ENCODE data around the gene IGF1R. TPM values are rescaled to one million over a fixed set of nuclear protein-coding genes. Genes with fewer than 3 reads are reported as not detected.

Gene IGF1R
- total RNA-seq, 1 donor from 2014 or later = 145 TPM

GRCh38 chr15:98842973-98843285 lies 194.6 kb downstream of the IGF1R start:
- H3K27ac Mint-ChIP-seq (ENCODE audit: unreplicated experiment) = peak overlapping the region; percentile 56

GRCh38 chr15:98843844-98844243 lies 195.5 kb downstream of the IGF1R start:
- Mint-ChIP-seq H3K27me3 (ENCODE audit: unreplicated experiment) (peaks cover 5% of the 10 kb centered on the region), H3K4me1 (ENCODE audit: low read depth, unreplicated experiment) (peaks cover 43% of the 10 kb centered on the region), H3K4me3 (ENCODE audit: unreplicated experiment) (no peak overlapping the region), H3K9me3 (ENCODE audit: unreplicated experiment) (peaks cover 6% of the 10 kb centered on the region), H3K27ac (ENCODE audit: unreplicated experiment) (peak overlapping the region; percentile 86), H3K36me3 (ENCODE audit: unreplicated experiment) (no peaks in the 10 kb centered on the region)
- TF ChIP-seq CTCF (IDR thresholded peaks at IDR 0.05; ENCODE audit: partially characterized antibody, unreplicated experiment) = no peak
- DNase-seq = no peak

More at GRCh38 chr15:98842973-98843285, 194.6 kb downstream of the IGF1R start:
- Mint-ChIP-seq H3K9me3 (ENCODE audit: unreplicated experiment) (peaks cover 5% of the 10 kb centered on the region), H3K27me3 (ENCODE audit: unreplicated experiment) (peaks cover 9% of the 10 kb centered on the region), H3K36me3 (ENCODE audit: unreplicated experiment) (no peaks in the 10 kb centered on the region), H3K4me3 (ENCODE audit: unreplicated experiment) (no peak overlapping the region), H3K4me1 (ENCODE audit: low read depth, unreplicated experiment) (peaks cover 44% of the 10 kb centered on the region)
- no peak for TF ChIP-seq CTCF (IDR thresholded peaks at IDR 0.05; ENCODE audit: partially characterized antibody, unreplicated experiment)
- DNase-seq = no peak

GRCh38 chr15:98844261-98844660 lies 195.9 kb downstream of the IGF1R start:
- TF ChIP-seq CTCF (IDR thresholded peaks at IDR 0.05; ENCODE audit: partially characterized antibody, unreplicated experiment) = no peak
- peak overlapping the region; percentile 86 for H3K27ac Mint-ChIP-seq (ENCODE audit: unreplicated experiment)
- H3K4me3 Mint-ChIP-seq (ENCODE audit: unreplicated experiment) = no peak overlapping the region
- peaks cover 6% of the 10 kb centered on the region for H3K9me3 Mint-ChIP-seq (ENCODE audit: unreplicated experiment)
- no peak for DNase-seq
- peaks cover 5% of the 10 kb centered on the region for H3K27me3 Mint-ChIP-seq (ENCODE audit: unreplicated experiment)
- no peaks in the 10 kb centered on the region for H3K36me3 Mint-ChIP-seq (ENCODE audit: unreplicated experiment)
- H3K4me1 Mint-ChIP-seq (ENCODE audit: low read depth, unreplicated experiment) = peaks cover 43% of the 10 kb centered on the region

GRCh38 chr15:98845138-98845884 lies 197.0 kb downstream of the IGF1R start:
- no peak overlapping the region for H3K27ac Mint-ChIP-seq (ENCODE audit: unreplicated experiment)
- peaks cover 6% of the 10 kb centered on the region for H3K9me3 Mint-ChIP-seq (ENCODE audit: unreplicated experiment)
- H3K4me1 Mint-ChIP-seq (ENCODE audit: low read depth, unreplicated experiment) = peaks cover 41% of the 10 kb centered on the region

More at GRCh38 chr15:98845138-98845884, 197.0 kb downstream of the IGF1R start:
- Mint-ChIP-seq H3K36me3 (ENCODE audit: unreplicated experiment) (no peaks in the 10 kb centered on the region), H3K4me3 (ENCODE audit: unreplicated experiment) (no peak overlapping the region), H3K27me3 (ENCODE audit: unreplicated experiment) (peaks cover 2% of the 10 kb centered on the region)
- DNase-seq = no peak
- TF ChIP-seq CTCF (IDR thresholded peaks at IDR 0.05; ENCODE audit: partially characterized antibody, unreplicated experiment) = no peak

All from glutamatergic neuron (in vitro differentiated cells).